Colonic mucosa (tissue), 4 donors: ENCODE results near the gene GALNT9. TPM values are rescaled to one million over a fixed set of nuclear protein-coding genes. Genes with fewer than 3 reads are reported as not detected.
"Not testable (repeated sequence)": the region's sequence is repeated elsewhere in the genome, so short reads cannot be mapped to it uniquely, and the experiment has no call there.

Experiments
- DNase-seq: peaks from one replicate; pipeline ENCODE4 v3.0.0-alpha.2; 2020
- H3K27ac ChIP-seq: fragments of 200-600 bp; one replicate; pipeline ENCODE4 v1.8.0; 2021
- H3K27me3 ChIP-seq: fragments of 200-600 bp; one replicate; pipeline ENCODE4 v1.8.0; 2021
- H3K36me3 ChIP-seq: fragments of 200-600 bp; one replicate; pipeline ENCODE4 v1.8.0; 2021
- H3K4me1 ChIP-seq: fragments of 200-600 bp; one replicate; pipeline ENCODE4 v1.8.0; 2021; ENCODE audit warnings: mild to moderate bottlenecking
- H3K4me3 ChIP-seq: fragments of 200-600 bp; one replicate; pipeline ENCODE4 v1.8.0; 2021
- H3K9ac ChIP-seq, 2 donors: one replicate each; pipeline ENCODE4 v1.7.0; 2013; ENCODE audit warnings: control low read depth in 2 of 2, low read depth in 2 of 2, low read length in 2 of 2
- H3K9me3 ChIP-seq: fragments of 200-600 bp; one replicate; pipeline ENCODE4 v1.8.0; 2021
- CTCF ChIP-seq: fragments of 200-600 bp; IDR thresholded peaks from one replicate; pipeline ENCODE4 v1.8.0; 2022; ENCODE audit warnings: antibody characterized with exemption, mild to moderate bottlenecking
- intact Hi-C: fragments of 100-400 bp; cut with DNase I; formaldehyde crosslinking; loops from one replicate; pipeline ENCODE4 v1.14.1; 2022
- total RNA-seq, 2 donors: library from RNA; stranded (reverse); fragmentation: NEBNext Ultra II Directional in 1 of 2; extraction: Animal tissue kit (Norgen Biotek cat#: 25700) in 1 of 2; gene quantifications; one replicate each; pipeline ENCODE4 v1.2.1, GENCODE V29; 2021
- donor health status: healthy.
- donor health status: DM: no; HTN: no; CAD: no.
- donor health status: DM: no; HTN: no; CAD: no.

The GALNT9 gene
- total RNA-seq, 2 donors from 2014 or later, result 0.45 TPM; not detected in 1

- H3K27me3 ChIP-seq, result no peaks in the 10 kb centered on the region
- no peaks in the 10 kb centered on the region for H3K36me3 ChIP-seq
- intact Hi-C loops, result no loop called here
- H3K4me1 ChIP-seq, result no peaks in the 10 kb centered on the region
- no peak overlapping the region for H3K9ac ChIP-seq
- TF ChIP-seq CTCF, result no peak
- DNase-seq, result no peak
- no peak overlapping the region for H3K4me3 ChIP-seq
- H3K9me3 ChIP-seq, result no peaks in the 10 kb centered on the region
- H3K27ac ChIP-seq, result no peak overlapping the region
Measured at GRCh38 chr12:132360410-132360809, 31.0 kb upstream of the GALNT9 start.

GRCh38 chr12:132359971-132360370, 30.6 kb upstream of the GALNT9 start:
- DNase-seq, result no peak
- no peaks in the 10 kb centered on the region for H3K9me3 ChIP-seq
- no peak overlapping the region for H3K27ac ChIP-seq
- H3K36me3 ChIP-seq, result no peaks in the 10 kb centered on the region
- H3K9ac ChIP-seq, result no peak overlapping the region
- H3K4me3 ChIP-seq, result no peak overlapping the region
- intact Hi-C loops, result no loop called here
- no peaks in the 10 kb centered on the region for H3K4me1 ChIP-seq
- no peaks in the 10 kb centered on the region for H3K27me3 ChIP-seq
- no peak for TF ChIP-seq CTCF

GRCh38 chr12:132359551-132359950, 30.2 kb upstream of the GALNT9 start:
- no peak overlapping the region for H3K27ac ChIP-seq
- H3K4me3 ChIP-seq, result no peak overlapping the region
- no peaks in the 10 kb centered on the region for H3K36me3 ChIP-seq
- no peak for DNase-seq
- H3K9me3 ChIP-seq, result no peaks in the 10 kb centered on the region
- TF ChIP-seq CTCF, result no peak
- H3K27me3 ChIP-seq, result no peaks in the 10 kb centered on the region
- intact Hi-C loops, result no loop called here
- no peaks in the 10 kb centered on the region for H3K4me1 ChIP-seq
- H3K9ac ChIP-seq, result no peak overlapping the region

GRCh38 chr12:132358241-132359225, 29.1 kb upstream of the GALNT9 start:
- H3K9me3 ChIP-seq, DNase-seq, H3K27me3 ChIP-seq, H3K4me3 ChIP-seq, H3K36me3 ChIP-seq, H3K27ac ChIP-seq, H3K4me1 ChIP-seq, intact Hi-C loops, H3K9ac ChIP-seq: not testable (repeated sequence)

- no peak for DNase-seq
- Histone ChIP-seq H3K27me3 (no peaks in the 10 kb centered on the region), H3K27ac (no peak overlapping the region), H3K4me1 (no peaks in the 10 kb centered on the region), H3K36me3 (no peaks in the 10 kb centered on the region), H3K9me3 (no peaks in the 10 kb centered on the region), H3K9ac (no peak overlapping the region), H3K4me3 (no peak overlapping the region)
- intact Hi-C loops, result no loop called here
- no peak for TF ChIP-seq CTCF
Measured at GRCh38 chr12:132357623-132358186, 28.3 kb upstream of the GALNT9 start.
